Activated CD4-positive, alpha-beta memory T cell treated with anti-CD3 and anti-CD28 coated beads, Interleukin-2, amount 10 ng/mL, durations not matched to agents 7 days and 5 days (primary cell): ENCODE measurements around the gene UBE2D2. TPM values are rescaled to one million over a fixed set of nuclear protein-coding genes. Genes with fewer than 3 reads are reported as not detected.
A peak's percentile ranks its signal among the peaks of the same experiment; 100 is the strongest.

Experiments
- CTCF ChIA-PET: fragments of 350-600 bp; sonication (Branson Sonifier 250); formaldehyde crosslinking; loops from one replicate; lab custom pipeline; 2021; ENCODE audit warnings: antibody characterized with exemption, inconsistent platforms; lab: Charles Lee
- POLR2A ChIA-PET: fragments of 350-600 bp; sonication (Branson Sonifier 250); formaldehyde crosslinking; loops from one replicate; lab custom pipeline; 2021; ENCODE audit warnings: antibody characterized with exemption; lab: Charles Lee
- DNase-seq: peaks from one replicate; pipeline ENCODE4 v3.0.0-alpha.2; 2020
- H3K27ac Mint-ChIP-seq: one replicate; pipeline ENCODE4 v1.8.0; 2021; ENCODE audit warnings: mild to moderate bottlenecking, mixed read lengths
- H3K27me3 Mint-ChIP-seq: one replicate; pipeline ENCODE4 v1.8.0; 2021; ENCODE audit warnings: mixed read lengths
- H3K36me3 Mint-ChIP-seq: one replicate; pipeline ENCODE4 v1.8.0; 2021; ENCODE audit warnings: low read depth, mixed read lengths
- H3K4me1 Mint-ChIP-seq: one replicate; pipeline ENCODE4 v1.8.0; 2021; ENCODE audit warnings: mixed read lengths
- H3K4me3 Mint-ChIP-seq: one replicate; pipeline ENCODE4 v1.8.0; 2021; ENCODE audit warnings: mild to moderate bottlenecking, mixed read lengths
- H3K9me3 Mint-ChIP-seq: one replicate; pipeline ENCODE4 v1.8.0; 2021; ENCODE audit warnings: mixed read lengths
- total RNA-seq, 2 experiments: library from RNA; stranded (reverse); gene quantifications; one replicate each; pipeline ENCODE4 v1.2.3, GENCODE V29; 2021

The UBE2D2 gene
- total RNA-seq, 2 experiments from 2014 or later, result 241 to 244 TPM

GRCh38 chr5:139646111-139646510 is 85.0 kb downstream of the UBE2D2 start:
- Mint-ChIP-seq H3K4me1 (peaks cover 17% of the 10 kb centered on the region), H3K27me3 (peaks cover 50% of the 10 kb centered on the region), H3K27ac (no peak overlapping the region), H3K36me3 (no peaks in the 10 kb centered on the region), H3K9me3 (no peaks in the 10 kb centered on the region), H3K4me3 (no peak overlapping the region)
- CTCF ChIA-PET, result no interaction called here
- POLR2A ChIA-PET, result interaction anchor here (2.4 kb wide), 1 partner anchor 8 kb away, joined by 12 read pairs; no protein-coding TSS in a partner anchor
- DNase-seq, result no peak

GRCh38 chr5:139646912-139647505 is 85.9 kb downstream of the UBE2D2 start:
- H3K36me3 Mint-ChIP-seq, result no peaks in the 10 kb centered on the region
- H3K9me3 Mint-ChIP-seq, result no peaks in the 10 kb centered on the region
- peaks cover 58% of the 10 kb centered on the region for H3K27me3 Mint-ChIP-seq
- ChIA-PET POLR2A (interaction anchor here (1.4 to 2.4 kb wide), 3 partner anchors 9 to 21 kb away, joined by 3 to 12 read pairs (median 11); no protein-coding TSS in a partner anchor), CTCF (interaction anchor here (1.5 to 1.6 kb wide), 2 partner anchors 11 to 86 kb away, joined by 3 to 7 read pairs; partner anchors contain the start of gene UBE2D2)
- H3K4me1 Mint-ChIP-seq, result peaks cover 24% of the 10 kb centered on the region
- H3K27ac Mint-ChIP-seq, result no peak overlapping the region
- no peak overlapping the region for H3K4me3 Mint-ChIP-seq
- no peak for DNase-seq

GRCh38 chr5:139647506-139648204 is 86.5 kb downstream of the UBE2D2 start:
- H3K36me3 Mint-ChIP-seq, result no peaks in the 10 kb centered on the region
- H3K4me1 Mint-ChIP-seq, result peaks cover 30% of the 10 kb centered on the region
- CTCF ChIA-PET, result interaction anchor here (0.7 to 1.6 kb wide), 5 partner anchors 11 to 226 kb away, joined by 3 to 7 read pairs (median 3); partner anchors contain the start of gene UBE2D2
- peaks cover 64% of the 10 kb centered on the region for H3K27me3 Mint-ChIP-seq
- no peak for DNase-seq
- no peaks in the 10 kb centered on the region for H3K9me3 Mint-ChIP-seq
- no peak overlapping the region for H3K27ac Mint-ChIP-seq
- POLR2A ChIA-PET, result interaction anchor here (1.0 to 2.4 kb wide), 4 partner anchors 10 to 85 kb away, joined by 3 to 12 read pairs (median 7); no protein-coding TSS in a partner anchor
- H3K4me3 Mint-ChIP-seq, result peak overlapping the region; percentile 10

- peaks cover 35% of the 10 kb centered on the region for H3K4me1 Mint-ChIP-seq
- H3K9me3 Mint-ChIP-seq, result no peaks in the 10 kb centered on the region
- no peaks in the 10 kb centered on the region for H3K36me3 Mint-ChIP-seq
- POLR2A ChIA-PET, result interaction anchor here (1.0 to 2.4 kb wide), 4 partner anchors 11 to 86 kb away, joined by 3 to 12 read pairs (median 7); no protein-coding TSS in a partner anchor
- peaks cover 68% of the 10 kb centered on the region for H3K27me3 Mint-ChIP-seq
- peak; percentile 45 for DNase-seq
- H3K27ac Mint-ChIP-seq, result no peak within 1 kb of the TSS
- CTCF ChIA-PET, result interaction anchor here (0.6 to 1.6 kb wide), 6 partner anchors 12 to 227 kb away, joined by 3 to 7 read pairs (median 3); partner anchors contain the start of gene UBE2D2
- peak within 1 kb of the TSS; percentile 17 for H3K4me3 Mint-ChIP-seq
Measured at GRCh38 chr5:139648205-139649081, 87.3 kb downstream of the UBE2D2 start, which contains the start of gene CXXC5. Gene CXXC5, plus strand, starts transcription at chr5:139648349. Its CDS starts 32,175 bp downstream, at chr5:139680524.

GRCh38 chr5:139649082-139649991 is 88.2 kb downstream of the UBE2D2 start:
- no peak for DNase-seq
- Mint-ChIP-seq H3K27me3 (peaks cover 67% of the 10 kb centered on the region), H3K36me3 (no peaks in the 10 kb centered on the region), H3K9me3 (no peaks in the 10 kb centered on the region), H3K4me3 (peak overlapping the region; percentile 49), H3K4me1 (peaks cover 35% of the 10 kb centered on the region), H3K27ac (no peak overlapping the region)
- ChIA-PET POLR2A (interaction anchor here (1.8 kb wide), 1 partner anchor 15 kb away, joined by 4 read pairs; no protein-coding TSS in a partner anchor), CTCF (interaction anchor here (1.5 kb wide), 1 partner anchor 126 kb away, joined by 3 read pairs; no protein-coding TSS in a partner anchor)

- POLR2A ChIA-PET, result interaction anchor here (1.2 to 1.8 kb wide), 3 partner anchors 12 to 19 kb away, joined by 3 to 4 read pairs (median 3); no protein-coding TSS in a partner anchor
Measured at GRCh38 chr5:139650031-139650688, 89.0 kb downstream of the UBE2D2 start.

GRCh38 chr5:139650689-139651042 is 89.5 kb downstream of the UBE2D2 start:
- H3K9me3 Mint-ChIP-seq, result no peaks in the 10 kb centered on the region
- ChIA-PET POLR2A (interaction anchor here (1.2 to 1.8 kb wide), 3 partner anchors 12 to 19 kb away, joined by 3 to 4 read pairs (median 3); no protein-coding TSS in a partner anchor), CTCF (interaction anchor here (1.5 kb wide), 1 partner anchor 125 kb away, joined by 3 read pairs; no protein-coding TSS in a partner anchor)
- H3K36me3 Mint-ChIP-seq, result no peaks in the 10 kb centered on the region
- no peak overlapping the region for H3K4me3 Mint-ChIP-seq
- DNase-seq, result no peak
- H3K27me3 Mint-ChIP-seq, result peaks cover 59% of the 10 kb centered on the region
- H3K27ac Mint-ChIP-seq, result no peak overlapping the region
- peaks cover 35% of the 10 kb centered on the region for H3K4me1 Mint-ChIP-seq

More at GRCh38 chr5:139650031-139650688, 89.0 kb downstream of the UBE2D2 start:
- no peaks in the 10 kb centered on the region for H3K36me3 Mint-ChIP-seq
- DNase-seq, result no peak
- H3K4me1 Mint-ChIP-seq, result peaks cover 35% of the 10 kb centered on the region
- H3K27me3 Mint-ChIP-seq, result peaks cover 63% of the 10 kb centered on the region
- CTCF ChIA-PET, result interaction anchor here (1.5 kb wide), 1 partner anchor 125 kb away, joined by 3 read pairs; no protein-coding TSS in a partner anchor
- no peaks in the 10 kb centered on the region for H3K9me3 Mint-ChIP-seq
- peak overlapping the region; percentile 49 for H3K4me3 Mint-ChIP-seq
- no peak overlapping the region for H3K27ac Mint-ChIP-seq

- CTCF ChIA-PET, result interaction anchor here (0.7 to 1.5 kb wide), 4 partner anchors 15 to 731 kb away, joined by 3 to 9 read pairs (median 3); no protein-coding TSS in a partner anchor
- Mint-ChIP-seq H3K27me3 (peaks cover 54% of the 10 kb centered on the region), H3K27ac (no peak overlapping the region), H3K4me1 (peaks cover 35% of the 10 kb centered on the region), H3K4me3 (no peak overlapping the region), H3K9me3 (no peaks in the 10 kb centered on the region), H3K36me3 (no peaks in the 10 kb centered on the region)
- DNase-seq, result no peak
- POLR2A ChIA-PET, result interaction anchor here (1.2 to 1.8 kb wide), 3 partner anchors 13 to 20 kb away, joined by 3 to 4 read pairs (median 3); no protein-coding TSS in a partner anchor
Measured at GRCh38 chr5:139651043-139651834, 90.1 kb downstream of the UBE2D2 start.

GRCh38 chr5:139651853-139652787 is 91.0 kb downstream of the UBE2D2 start:
- H3K9me3 Mint-ChIP-seq, result no peaks in the 10 kb centered on the region
- ChIA-PET CTCF (interaction anchor here (0.7 to 1.4 kb wide), 4 partner anchors 16 to 732 kb away, joined by 3 to 9 read pairs (median 3); no protein-coding TSS in a partner anchor), POLR2A (interaction anchor here (1.0 to 1.1 kb wide), 2 partner anchors 48 to 237 kb away, joined by 3 read pairs; no protein-coding TSS in a partner anchor)
- H3K36me3 Mint-ChIP-seq, result no peaks in the 10 kb centered on the region
- peaks cover 45% of the 10 kb centered on the region for H3K27me3 Mint-ChIP-seq
- H3K4me3 Mint-ChIP-seq, result no peak overlapping the region
- peaks cover 33% of the 10 kb centered on the region for H3K4me1 Mint-ChIP-seq
- H3K27ac Mint-ChIP-seq, result no peak overlapping the region
- DNase-seq, result peak; percentile 61
